NCI-H1417 (cell line): Measurements from ENCODE around the gene ITGA1.
"Not testable (repeated sequence)": the region's sequence is repeated elsewhere in the genome, so short reads cannot be mapped to it uniquely, and the experiment has no call there.

Experiments
- DNase-seq, 3 experiments: peaks; one replicate each; lab custom pipeline; 2025; lab: John Stamatoyannopoulos, UW

The ITGA1 gene

DNA sequence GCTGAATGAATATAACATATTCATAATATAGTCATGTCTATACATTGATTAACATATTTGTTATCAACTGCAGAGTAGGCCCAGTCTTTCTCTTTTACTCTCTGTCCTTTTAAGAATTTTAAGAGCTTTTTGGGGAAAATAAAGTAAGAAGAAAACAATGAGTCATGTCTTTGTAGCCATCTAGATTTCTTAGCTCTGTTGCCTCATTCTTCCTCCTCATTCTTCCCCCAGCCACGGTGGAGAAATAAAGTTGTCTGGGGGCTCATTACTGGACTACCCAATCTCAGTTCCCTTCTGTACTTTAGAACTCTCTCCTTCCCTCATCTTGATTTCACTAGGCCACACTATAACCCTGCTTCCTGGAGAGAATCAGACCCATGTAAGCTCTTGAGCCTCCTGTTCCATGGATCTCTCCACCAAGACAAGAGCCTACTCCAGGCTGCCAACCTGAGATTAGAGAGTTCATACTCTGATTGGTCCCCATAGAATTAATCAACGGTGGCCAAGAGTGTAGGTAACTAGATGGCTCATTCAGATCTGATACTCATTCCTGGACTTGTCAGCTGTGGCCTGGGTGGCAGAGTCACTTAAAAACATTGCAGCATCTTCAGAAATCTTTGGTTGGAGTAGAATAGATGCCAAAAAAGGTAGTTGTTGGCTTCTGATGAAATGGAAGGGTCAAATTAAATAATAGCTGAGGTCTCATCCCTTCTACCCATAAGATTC, 44.2 kb downstream of the ITGA1 start:
- DNase-seq = no peak

DNA sequence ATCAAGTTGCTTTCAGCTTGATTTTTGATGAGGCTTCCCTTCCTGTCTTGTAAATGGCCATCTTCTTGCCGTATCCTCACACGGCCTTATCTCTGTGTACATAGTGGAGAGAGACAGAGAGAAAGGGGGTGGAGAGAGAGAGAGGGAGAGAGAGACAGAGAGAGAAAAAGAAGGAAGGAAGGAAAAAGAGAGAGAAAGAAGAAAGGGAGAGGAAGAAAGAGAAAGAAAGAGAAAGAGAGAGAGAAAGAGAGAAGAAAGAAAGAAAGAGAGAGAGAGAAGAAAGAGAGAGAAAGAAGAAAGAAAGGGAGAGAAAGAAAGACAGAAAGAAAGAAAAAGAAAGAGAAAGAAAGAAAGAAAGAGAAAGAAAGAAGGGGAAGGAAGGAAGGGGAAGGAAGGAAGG, 46.6 kb downstream of the ITGA1 start:
- DNase-seq = no peak

DNA sequence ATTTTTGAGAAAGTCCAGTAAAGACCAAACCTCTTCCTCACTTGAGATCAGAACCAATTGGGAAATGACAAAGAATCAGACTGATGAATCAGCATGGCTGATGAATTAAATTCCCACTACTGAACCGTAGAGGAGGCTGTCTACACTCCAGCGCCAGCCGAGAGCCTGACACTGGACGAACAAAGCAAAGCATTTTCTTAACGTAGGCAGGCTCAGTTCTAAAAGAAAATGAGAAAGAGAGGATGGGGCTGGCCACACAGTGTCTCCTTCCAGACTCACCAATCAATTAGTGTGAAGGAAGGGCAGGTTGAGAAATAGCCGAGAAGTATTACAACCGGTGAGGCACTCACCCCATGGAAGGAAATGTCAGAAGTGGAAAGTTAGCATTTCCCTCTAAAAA, 49.4 kb downstream of the ITGA1 start:
- no peak for DNase-seq

DNA sequence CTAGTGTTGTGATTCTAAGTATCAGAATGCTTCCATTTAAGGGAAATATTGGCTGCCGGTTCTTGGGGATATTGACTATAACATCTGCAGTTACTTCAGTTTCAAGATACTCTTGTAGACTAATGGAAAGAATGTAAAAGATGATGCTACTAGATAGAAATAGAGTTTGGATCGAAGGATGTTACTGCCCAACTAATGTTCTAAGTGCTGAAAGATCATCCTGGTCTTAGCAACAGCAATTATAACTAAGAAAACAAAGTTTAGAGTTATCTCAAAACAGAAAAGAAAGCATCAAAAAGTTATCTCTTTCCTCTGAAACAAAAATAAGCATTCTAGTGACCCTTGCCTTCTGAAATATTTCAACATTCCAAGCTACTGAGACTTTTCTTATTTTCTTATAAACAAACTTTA, 49.9 kb downstream of the ITGA1 start:
- no peak for DNase-seq

DNA sequence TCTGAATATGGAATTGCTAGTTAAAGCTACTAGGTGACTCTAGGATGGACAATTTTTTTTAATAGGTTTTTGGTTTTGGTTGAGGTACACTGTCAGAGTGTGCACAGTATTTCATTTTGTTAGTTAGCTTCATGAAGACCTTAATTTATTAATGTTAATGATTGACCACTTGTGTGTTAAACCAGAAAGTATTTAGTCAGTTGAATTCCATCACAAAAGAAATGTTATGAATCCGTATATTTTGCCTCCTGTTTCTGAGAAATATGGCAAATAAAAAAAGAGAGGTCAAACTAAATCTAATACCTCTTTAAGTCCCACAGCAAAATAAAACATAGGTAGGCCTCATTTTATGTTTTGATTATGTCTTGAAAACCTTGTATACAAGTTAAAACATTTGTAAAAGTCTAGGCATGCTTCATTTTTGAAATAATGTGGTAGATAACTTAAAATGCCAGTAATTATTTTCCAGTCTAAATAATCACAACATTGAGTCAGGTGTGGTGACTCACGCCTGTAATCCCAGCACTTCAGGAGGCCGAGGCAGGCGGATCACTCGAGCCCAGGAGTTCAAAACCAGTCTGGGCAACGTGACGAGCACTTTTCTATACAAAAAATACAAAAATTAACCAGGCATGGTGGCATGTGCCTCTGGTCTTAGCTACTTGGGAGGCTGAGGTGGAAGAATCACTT, 50.8 kb downstream of the ITGA1 start:
- no peak for DNase-seq

DNA sequence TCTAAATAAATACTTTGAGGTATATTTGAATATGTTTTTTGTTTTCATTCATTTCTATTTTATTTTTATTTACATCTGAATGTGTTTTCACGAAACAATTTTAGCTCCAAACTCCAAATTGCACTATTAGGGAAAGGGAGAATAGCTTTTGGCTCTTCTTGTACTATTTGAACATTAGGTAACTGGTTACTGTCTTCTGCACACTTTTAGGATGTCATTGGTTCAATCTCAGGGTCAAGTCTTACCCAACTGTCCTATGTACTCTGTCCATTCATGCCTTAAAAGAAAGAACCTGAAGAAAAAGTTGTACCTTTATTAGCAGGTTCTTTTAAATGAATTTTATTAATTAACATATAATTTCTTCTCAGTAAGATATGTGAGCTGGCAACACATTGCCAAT, 51.6 kb downstream of the ITGA1 start:
- DNase-seq = no peak

DNA sequence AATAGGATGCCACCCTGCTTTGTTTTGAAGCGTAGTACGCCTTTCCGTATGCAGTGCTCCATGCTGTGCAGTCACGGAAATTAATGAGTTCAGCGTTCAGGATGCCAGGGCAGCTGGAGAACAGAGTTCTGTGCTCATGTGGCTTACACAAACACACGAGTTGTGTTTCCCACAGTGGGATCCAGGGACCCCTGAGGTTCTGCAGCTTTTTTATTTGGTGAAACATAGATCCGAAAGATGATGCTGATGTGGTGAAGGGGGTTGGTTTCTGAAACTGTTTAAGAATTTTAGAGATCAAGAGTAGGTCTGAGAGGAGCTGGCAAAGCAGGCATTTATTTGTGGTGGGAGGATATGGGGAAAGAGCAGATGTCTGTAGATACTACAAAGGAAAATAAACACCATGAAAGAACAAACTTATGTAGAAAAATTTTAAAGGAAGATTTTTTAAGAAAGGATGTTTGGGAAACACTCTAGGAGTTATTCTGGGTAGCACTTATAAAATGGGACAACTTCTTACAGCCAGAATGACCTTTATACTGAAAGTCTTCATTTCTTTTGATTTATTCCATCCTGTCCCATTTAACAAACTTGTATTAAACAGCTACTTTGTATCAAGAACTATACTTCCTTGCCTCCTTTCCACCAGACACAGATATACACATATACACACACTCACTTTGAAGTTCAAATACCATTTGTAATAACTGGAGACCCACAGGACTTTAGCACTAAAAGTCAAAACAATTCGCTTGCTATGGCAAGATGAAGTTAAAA, 52.7 kb downstream of the ITGA1 start:
- DNase-seq = peak in 2 of 3 experiments; percentile 35 to 72

DNA sequence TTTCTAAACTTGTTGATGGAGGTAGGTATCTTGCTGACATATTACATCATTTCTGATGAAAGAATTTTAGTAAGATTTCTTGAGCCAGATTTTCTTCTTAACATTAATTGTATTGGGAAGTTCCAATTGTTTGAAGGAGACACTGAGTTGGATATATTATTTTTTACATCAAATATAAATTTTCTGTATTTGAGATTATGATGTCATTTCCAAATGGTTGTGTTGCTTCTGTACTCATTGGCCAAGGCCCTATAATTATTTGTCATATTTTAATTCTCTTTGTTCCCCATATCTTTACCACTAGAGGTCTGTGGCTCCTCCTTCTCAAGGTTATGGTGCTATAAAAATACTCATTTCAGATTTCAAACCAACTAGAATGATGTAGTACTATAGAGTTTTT, 53.4 kb downstream of the ITGA1 start:
- no peak for DNase-seq

DNA sequence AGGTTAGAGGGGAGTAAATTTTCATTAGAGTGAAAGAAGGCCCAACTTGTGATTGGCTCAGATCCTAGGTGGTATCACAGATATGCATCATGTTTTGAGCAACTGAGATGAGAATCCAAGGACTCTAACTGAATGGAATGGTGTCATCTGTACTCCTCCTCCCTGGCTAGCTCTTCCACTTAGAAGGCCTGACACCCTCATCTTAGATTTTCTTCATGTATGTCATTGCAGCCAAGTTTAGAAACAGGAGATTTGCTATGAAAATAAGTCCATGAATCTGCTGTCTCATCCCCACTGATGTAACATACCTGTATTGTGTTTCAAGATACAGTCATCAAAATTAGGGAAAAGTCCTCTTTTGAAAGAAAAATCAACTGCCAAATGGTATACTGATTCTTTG, 54.4 kb downstream of the ITGA1 start:
- DNase-seq = no peak

DNA sequence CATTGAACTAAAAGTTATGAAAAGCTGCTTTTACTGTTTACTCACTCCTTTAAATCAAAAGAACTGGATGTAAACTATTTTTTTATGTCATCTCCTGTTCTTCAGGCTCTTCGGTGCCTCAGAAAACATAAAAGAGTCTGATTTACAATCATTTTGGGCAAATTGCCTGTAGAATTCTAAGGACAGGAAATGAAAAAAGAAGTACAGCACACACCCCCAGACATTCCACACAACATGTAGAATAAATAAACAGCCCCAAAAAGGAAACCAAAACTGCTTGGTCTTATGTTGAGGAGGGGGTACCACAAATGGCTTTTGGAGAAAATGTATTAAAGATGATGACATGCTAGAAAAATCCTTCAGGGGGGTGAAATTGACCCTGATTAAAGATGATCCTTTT, 57.2 kb downstream of the ITGA1 start:
- no peak for DNase-seq

DNA sequence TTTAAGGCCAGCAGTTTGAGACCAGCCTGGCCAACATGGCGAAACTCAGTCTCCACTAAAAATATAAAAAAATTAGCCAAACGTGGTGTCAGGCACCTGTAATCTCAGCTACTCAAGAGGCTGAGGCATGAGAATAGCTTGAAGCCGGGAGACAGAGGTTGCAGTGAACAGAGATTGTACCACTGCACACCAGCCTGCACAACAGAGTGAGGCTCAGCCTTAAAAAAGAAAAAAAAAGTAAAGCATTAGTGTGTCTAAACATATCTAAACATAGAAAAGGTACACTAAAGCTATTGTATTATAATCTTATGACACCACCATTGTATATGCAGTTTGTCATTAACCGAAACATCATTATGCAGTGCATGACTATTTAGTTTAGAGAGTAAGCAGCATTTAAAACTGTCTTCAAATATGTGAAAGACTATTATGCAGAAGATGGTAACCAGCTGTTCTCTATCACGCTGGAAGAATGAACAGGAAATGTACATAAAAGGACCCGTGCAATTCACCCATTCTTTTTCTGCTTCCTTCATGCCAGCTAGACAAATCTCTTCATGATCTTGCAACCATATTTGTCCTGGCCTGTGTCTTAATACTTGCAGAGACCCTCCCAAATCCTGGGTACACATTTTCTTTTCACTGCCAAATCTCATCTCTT, 58.6 kb downstream of the ITGA1 start:
- DNase-seq = no peak

DNA sequence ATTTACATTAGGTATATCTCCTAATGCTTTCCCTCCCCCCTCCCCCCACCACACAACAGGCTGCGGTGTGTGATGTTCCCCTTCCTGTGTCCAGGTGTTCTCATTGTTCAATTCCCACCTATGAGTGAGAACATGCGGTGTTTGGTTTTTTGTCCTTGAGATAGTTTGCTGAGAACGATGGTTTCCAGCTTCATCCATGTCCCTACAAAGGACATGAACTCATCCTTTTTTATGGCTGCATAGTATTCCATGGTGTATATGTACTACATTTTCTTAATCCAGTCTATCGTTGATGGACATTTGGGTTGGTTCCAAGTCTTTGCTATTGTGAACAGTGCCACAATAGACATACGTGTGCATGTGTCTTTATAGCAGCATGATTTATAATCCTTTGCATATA, 61.0 kb downstream of the ITGA1 start:
- DNase-seq = not testable (repeated sequence)

DNA sequence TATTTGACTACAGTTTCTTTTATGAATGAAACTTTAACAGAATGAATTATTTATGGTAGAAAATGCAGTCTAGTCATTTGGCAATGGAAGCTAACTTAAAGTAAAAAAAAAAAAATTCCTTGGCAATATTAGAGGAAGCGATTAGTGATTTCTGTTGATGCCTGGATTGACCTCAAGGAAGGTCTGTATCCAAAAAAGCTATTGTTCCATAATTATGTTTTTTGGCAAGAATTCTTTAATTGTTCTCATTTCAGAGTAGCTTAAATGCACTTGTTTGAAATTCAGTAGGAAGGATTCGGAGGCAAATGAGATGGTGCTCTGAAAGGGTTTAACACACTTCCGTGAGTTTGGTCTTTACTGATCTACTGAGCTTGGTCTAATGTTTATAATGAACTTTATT, 61.8 kb downstream of the ITGA1 start:
- no peak for DNase-seq

DNA sequence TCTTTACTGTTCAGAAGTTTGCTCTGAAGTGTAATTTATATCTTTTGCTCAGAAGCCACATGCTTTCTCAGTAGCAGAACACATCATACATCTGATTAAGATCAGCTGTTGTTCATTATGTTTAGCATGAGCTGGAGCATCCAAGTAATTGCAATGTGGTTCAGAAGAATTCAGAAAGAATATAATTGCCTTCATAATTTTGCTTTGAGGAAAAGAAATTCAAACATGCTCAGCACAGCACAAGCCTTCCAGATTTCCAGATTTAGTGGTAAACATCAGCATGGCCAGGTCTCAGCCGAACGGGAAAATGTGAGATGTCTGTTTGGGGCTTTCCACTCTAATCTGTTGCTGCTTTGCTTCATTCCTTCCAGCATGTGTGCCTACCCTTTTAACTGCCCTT, 65.9 kb downstream of the ITGA1 start:
- no peak for DNase-seq

DNA sequence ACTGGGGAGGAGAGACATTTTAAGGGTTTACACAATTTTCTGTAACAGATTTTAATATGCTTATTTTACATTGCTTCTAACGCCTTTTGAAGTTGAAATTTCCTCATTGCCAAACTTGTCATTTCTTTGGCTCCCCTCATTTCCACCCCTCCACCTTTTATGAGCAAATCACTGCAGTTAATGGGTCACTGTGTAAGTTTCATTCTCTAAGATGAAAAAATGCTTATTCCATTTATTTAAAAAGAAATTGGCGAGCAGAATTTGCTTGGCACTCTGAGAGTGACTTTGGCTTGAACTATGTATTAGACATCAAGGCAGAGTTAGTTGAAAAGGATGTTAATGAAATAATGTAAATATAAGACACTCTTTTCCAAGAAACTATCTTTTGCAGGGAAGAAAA, 66.6 kb downstream of the ITGA1 start:
- DNase-seq = no peak

DNA sequence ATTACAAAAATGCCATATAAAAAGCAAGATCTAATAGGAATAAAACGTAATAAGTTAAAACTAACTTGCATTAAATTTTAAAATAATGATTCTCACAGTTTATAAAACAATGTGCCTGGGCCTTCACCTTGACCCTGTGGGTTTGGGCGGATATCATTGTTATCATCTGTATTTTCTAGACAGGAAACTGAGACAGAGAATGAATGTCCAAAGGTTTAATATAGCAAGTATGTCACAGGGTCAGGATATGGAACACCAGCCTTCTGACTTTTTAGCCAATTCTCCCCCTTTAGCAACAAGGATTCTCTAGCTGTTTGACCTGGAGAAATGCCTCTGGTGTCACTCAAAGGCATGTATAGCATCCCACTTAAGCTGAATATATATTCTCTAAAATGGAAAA, 67.2 kb downstream of the ITGA1 start:
- no peak for DNase-seq

DNA sequence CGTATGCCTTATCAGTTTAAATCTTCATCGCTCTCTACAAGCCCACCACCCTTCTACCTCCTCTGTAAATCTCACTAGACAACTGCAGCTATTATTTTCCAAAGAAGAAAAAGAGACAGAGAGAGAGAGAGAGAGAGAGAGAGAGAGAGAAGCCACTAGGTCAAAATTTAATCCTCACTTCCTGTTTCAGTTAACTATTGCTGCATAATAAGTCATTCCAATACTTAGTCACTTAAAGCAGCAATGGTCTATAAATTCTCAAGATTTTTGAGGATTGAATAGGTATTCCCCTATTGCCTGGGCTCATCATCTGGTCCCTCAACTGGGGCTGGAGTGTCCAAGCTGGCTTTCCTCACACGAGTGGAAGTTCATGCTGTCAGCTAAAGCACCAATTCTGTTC, 68.8 kb downstream of the ITGA1 start:
- no peak for DNase-seq

DNA sequence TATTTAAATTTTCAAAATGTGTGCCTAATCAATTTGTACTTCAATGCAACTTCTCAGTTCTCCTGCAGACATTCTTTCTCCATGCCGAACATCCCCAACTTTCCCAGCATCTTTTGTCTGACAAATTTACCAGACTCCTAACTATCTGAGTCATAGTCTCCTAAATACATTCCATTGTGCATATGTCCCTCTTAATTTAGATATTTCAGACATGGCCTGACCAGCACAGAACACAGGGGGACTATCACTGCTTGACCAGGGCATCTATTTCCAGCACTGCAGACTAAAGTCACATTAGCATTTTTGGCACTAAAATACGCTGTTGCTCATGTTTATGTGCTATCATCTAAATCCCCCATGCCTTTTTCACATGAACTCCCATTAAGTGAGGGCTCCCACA, 71.9 kb downstream of the ITGA1 start:
- DNase-seq = no peak

DNA sequence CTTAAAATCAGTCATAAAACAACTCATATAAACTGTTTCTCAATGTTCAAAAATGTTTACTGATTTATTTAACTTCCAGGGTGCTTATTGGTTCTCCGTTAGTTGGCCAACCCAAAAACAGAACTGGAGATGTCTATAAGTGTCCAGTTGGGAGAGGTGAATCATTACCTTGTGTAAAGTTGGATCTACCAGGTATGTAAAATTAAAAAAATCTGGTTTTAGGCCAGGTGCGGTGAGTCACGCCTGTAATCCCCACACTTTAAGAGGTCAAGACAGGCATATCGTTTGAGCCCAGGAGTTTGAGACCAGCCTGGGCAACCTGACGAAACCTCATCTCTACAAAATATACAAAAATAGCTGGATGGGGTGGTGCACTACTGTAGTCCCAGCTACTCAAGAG, 73.7 kb downstream of the ITGA1 start:
- DNase-seq = no peak

DNA sequence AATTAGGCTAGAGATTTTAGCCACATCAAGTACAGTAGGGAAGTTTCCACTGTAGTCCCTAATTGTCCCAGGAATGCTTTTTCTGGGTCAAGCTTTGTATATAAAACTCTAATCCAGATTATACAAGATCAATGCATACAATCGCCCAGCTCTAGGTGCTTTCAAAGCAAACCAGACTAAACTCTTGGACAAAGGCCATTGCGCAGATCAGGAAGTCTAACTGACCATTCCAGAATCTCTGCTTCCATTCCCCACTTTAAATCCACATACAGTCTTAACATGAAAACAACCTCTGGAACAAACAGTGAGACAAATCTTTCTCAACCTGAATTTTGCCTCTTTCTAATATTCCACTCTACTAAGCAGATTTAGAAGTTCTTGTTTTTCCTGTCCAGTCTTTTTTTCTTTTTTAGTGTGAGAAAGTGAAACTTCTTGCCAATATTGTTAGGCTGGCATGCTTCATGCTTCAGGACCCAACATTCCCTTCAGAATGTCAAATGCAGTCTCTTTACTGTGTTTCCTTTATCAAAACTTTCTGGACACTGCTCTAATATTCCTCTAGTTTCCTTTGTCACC, 76.1 kb downstream of the ITGA1 start:
- DNase-seq = no peak

DNA sequence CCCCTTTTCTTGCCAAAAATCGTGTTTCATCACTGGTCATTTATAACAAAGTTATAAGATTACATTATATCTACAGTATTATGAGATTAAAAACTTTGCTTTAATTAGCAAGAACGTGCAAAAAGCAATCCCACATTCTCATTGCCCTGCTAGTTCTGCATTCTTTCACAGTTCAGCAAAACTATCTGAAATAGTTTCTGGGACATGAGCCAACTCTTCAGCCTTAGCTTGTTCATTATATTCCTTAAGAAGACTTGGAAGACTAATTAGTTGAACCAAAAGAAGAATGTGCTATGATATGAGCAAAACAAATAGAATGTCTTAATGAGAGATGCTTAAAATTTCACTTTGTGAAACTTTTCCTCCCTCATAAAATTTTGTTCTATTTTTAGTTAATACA, 76.7 kb downstream of the ITGA1 start:
- DNase-seq = no peak

DNA sequence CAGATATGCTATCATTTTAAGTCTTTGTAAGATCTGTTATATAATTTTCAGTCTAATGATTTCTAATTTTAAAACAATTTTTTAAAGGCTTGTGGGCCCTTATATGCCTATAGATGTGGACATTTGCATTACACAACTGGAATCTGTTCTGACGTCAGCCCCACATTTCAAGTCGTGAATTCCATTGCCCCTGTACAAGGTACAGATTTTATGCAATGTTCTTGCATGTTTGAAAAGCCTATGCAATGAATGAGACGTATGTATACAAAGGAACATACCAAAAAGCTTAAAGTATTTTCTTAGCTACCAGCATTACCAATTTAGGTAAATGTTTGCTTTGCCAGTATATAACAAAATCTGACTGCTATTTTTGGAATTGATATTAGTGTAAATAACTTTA, 77.2 kb downstream of the ITGA1 start:
- no peak for DNase-seq
